OCI-M2 (cell line): ENCODE results near the gene PTPRN2.

ENCODE experiments used
- DNase-seq: peaks from one replicate; lab custom pipeline; 2025; ENCODE audit not compliant: unreplicated experiment; lab: John Stamatoyannopoulos, UW

The PTPRN2 gene

GRCh38 chr7:158328376-158329013 lies 259.1 kb downstream of the PTPRN2 start:
- DNase-seq, result no peak

- DNase-seq, result no peak
Observed at GRCh38 chr7:158327571-158328180, 259.9 kb downstream of the PTPRN2 start.

- DNase-seq, result no peak
Observed at GRCh38 chr7:158327012-158327411, 260.6 kb downstream of the PTPRN2 start.

GRCh38 chr7:158325530-158326381 lies 261.9 kb downstream of the PTPRN2 start:
- DNase-seq, result no peak

GRCh38 chr7:158324397-158325360 lies 262.9 kb downstream of the PTPRN2 start:
- no peak for DNase-seq

- DNase-seq, result no peak
Observed at GRCh38 chr7:158323741-158324396, 263.8 kb downstream of the PTPRN2 start.

GRCh38 chr7:158322616-158323530 lies 264.8 kb downstream of the PTPRN2 start:
- DNase-seq, result no peak

- no peak for DNase-seq
Observed at GRCh38 chr7:158321936-158322615, 265.5 kb downstream of the PTPRN2 start.

GRCh38 chr7:158321056-158321700 lies 266.4 kb downstream of the PTPRN2 start:
- DNase-seq, result no peak

- DNase-seq, result no peak
Observed at GRCh38 chr7:158320328-158320727, 267.3 kb downstream of the PTPRN2 start.

GRCh38 chr7:158318511-158318913 lies 269.1 kb downstream of the PTPRN2 start:
- no peak for DNase-seq

- no peak for DNase-seq
Observed at GRCh38 chr7:158317238-158318205, 270.1 kb downstream of the PTPRN2 start.

- no peak for DNase-seq
Observed at GRCh38 chr7:158316466-158317031, 271.1 kb downstream of the PTPRN2 start.

GRCh38 chr7:158315881-158316280 lies 271.7 kb downstream of the PTPRN2 start:
- DNase-seq, result no peak

GRCh38 chr7:158315326-158315725 lies 272.3 kb downstream of the PTPRN2 start:
- no peak for DNase-seq

GRCh38 chr7:158314394-158314793 lies 273.2 kb downstream of the PTPRN2 start:
- DNase-seq, result no peak

- DNase-seq, result no peak
Observed at GRCh38 chr7:158313931-158314330, 273.7 kb downstream of the PTPRN2 start.
